ENCODE results near the gene WDR64. TPM values are rescaled to one million over a fixed set of nuclear protein-coding genes. Genes with fewer than 3 reads are reported as not detected.
"Not testable (repeated sequence)": the region's sequence is repeated elsewhere in the genome, so short reads cannot be mapped to it uniquely, and the experiment has no call there.

Gene WDR64
- total and polyA plus RNA-seq, 4 experiments from 2014 or later, result 0.16 TPM; not detected in 3

- Histone ChIP-seq H3K4me3 (ENCODE audit: low read length in 2 of 2) (no peak overlapping the region), H3K27ac (ENCODE audit: low read depth, low read length) (no peak overlapping the region), H3K27me3 (ENCODE audit: insufficient read depth, low read length) (no peaks in the 10 kb centered on the region), H3K9me3 (ENCODE audit: control insufficient read depth in 1 of 2, low read length in 2 of 2) (no peaks in the 10 kb centered on the region), H3K36me3 (ENCODE audit: insufficient read depth, low read length) (no peaks in the 10 kb centered on the region), H3K4me1 (ENCODE audit: insufficient read depth, low read length) (no peaks in the 10 kb centered on the region)
- no peaks in the 10 kb centered on the region for H3K4me1 Mint-ChIP-seq
- DNase-seq, result no peak
- H3K27ac Mint-ChIP-seq, result peak overlapping the region in 1 of 7 donors; percentile 55
- H3K27me3 Mint-ChIP-seq, result peaks cover 4 to 6% of the 10 kb centered on the region in 2 donors
- ChIA-PET POLR2A (ENCODE audit: partially characterized antibody) (no interaction called here), CTCF (ENCODE audit: partially characterized antibody) (interaction anchor here (1.3 kb wide), 1 partner anchor 18 kb away, joined by 3 read pairs; no protein-coding TSS in a partner anchor)
- no peaks in the 10 kb centered on the region for H3K9me3 Mint-ChIP-seq
- H3K36me3 Mint-ChIP-seq, result no peaks in the 10 kb centered on the region
- intact Hi-C loops (cut with micrococcal nuclease), result no loop called here
- H3K4me3 Mint-ChIP-seq, result no peak overlapping the region
These were observed 148.6 kb downstream of the WDR64 start for GRCh38 chr1:241800640-241801039.

GRCh38 chr1:241802863-241803262 is 150.8 kb downstream of the WDR64 start:
- Histone ChIP-seq H3K27me3 (ENCODE audit: insufficient read depth, low read length) (no peaks in the 10 kb centered on the region), H3K9me3 (ENCODE audit: control insufficient read depth in 1 of 2, low read length in 2 of 2) (no peaks in the 10 kb centered on the region), H3K4me1 (ENCODE audit: insufficient read depth, low read length) (no peaks in the 10 kb centered on the region), H3K27ac (ENCODE audit: low read depth, low read length) (no peak overlapping the region), H3K36me3 (ENCODE audit: insufficient read depth, low read length) (no peaks in the 10 kb centered on the region), H3K4me3 (ENCODE audit: low read length in 2 of 2) (no peak overlapping the region)
- DNase-seq, result no peak
- Mint-ChIP-seq H3K4me1 (no peaks in the 10 kb centered on the region), H3K4me3 (no peak overlapping the region), H3K27ac (no peak overlapping the region), H3K27me3 (peaks cover 4 to 9% of the 10 kb centered on the region in 2 donors), H3K9me3 (no peaks in the 10 kb centered on the region), H3K36me3 (no peaks in the 10 kb centered on the region)
- CTCF ChIA-PET (ENCODE audit: partially characterized antibody), result no interaction called here
- intact Hi-C loops (cut with micrococcal nuclease), result no loop called here
- POLR2A ChIA-PET (ENCODE audit: partially characterized antibody), result no interaction called here

GRCh38 chr1:241804706-241805105 is 152.6 kb downstream of the WDR64 start:
- CTCF ChIA-PET (ENCODE audit: partially characterized antibody); intact Hi-C loops (cut with micrococcal nuclease); H3K4me1 Mint-ChIP-seq; H3K4me1 ChIP-seq (ENCODE audit: insufficient read depth, low read length); H3K9me3 ChIP-seq (ENCODE audit: control insufficient read depth in 1 of 2, low read length in 2 of 2); H3K36me3 Mint-ChIP-seq; H3K27me3 ChIP-seq (ENCODE audit: insufficient read depth, low read length); H3K9me3 Mint-ChIP-seq; H3K27ac ChIP-seq (ENCODE audit: low read depth, low read length); H3K4me3 ChIP-seq (ENCODE audit: low read length in 2 of 2); DNase-seq; H3K36me3 ChIP-seq (ENCODE audit: insufficient read depth, low read length); H3K27me3 Mint-ChIP-seq; H3K4me3 Mint-ChIP-seq; POLR2A ChIA-PET (ENCODE audit: partially characterized antibody); H3K27ac Mint-ChIP-seq: not testable (repeated sequence)

- no peaks in the 10 kb centered on the region for H3K9me3 ChIP-seq (ENCODE audit: control insufficient read depth in 1 of 2, low read length in 2 of 2)
- H3K27ac Mint-ChIP-seq, result no peak overlapping the region
- no peaks in the 10 kb centered on the region for H3K27me3 ChIP-seq (ENCODE audit: insufficient read depth, low read length)
- intact Hi-C loops (cut with micrococcal nuclease), result no loop called here
- no peaks in the 10 kb centered on the region for H3K36me3 ChIP-seq (ENCODE audit: insufficient read depth, low read length)
- H3K9me3 Mint-ChIP-seq, result no peaks in the 10 kb centered on the region
- H3K4me3 Mint-ChIP-seq, result no peak overlapping the region
- H3K27me3 Mint-ChIP-seq, result peaks cover 7 to 8% of the 10 kb centered on the region in 2 donors
- H3K4me1 Mint-ChIP-seq, result no peaks in the 10 kb centered on the region
- no peak overlapping the region for H3K4me3 ChIP-seq (ENCODE audit: low read length in 2 of 2)
- no peaks in the 10 kb centered on the region for H3K4me1 ChIP-seq (ENCODE audit: insufficient read depth, low read length)
- H3K36me3 Mint-ChIP-seq, result no peaks in the 10 kb centered on the region
- no peak for DNase-seq
- CTCF ChIA-PET (ENCODE audit: partially characterized antibody), result interaction anchor here (1.4 kb wide), 1 partner anchor 41 kb away, joined by 3 read pairs; no protein-coding TSS in a partner anchor
- no peak overlapping the region for H3K27ac ChIP-seq (ENCODE audit: low read depth, low read length)
- POLR2A ChIA-PET (ENCODE audit: partially characterized antibody), result no interaction called here
These were observed 156.2 kb downstream of the WDR64 start for GRCh38 chr1:241808265-241808664.

- ChIA-PET CTCF (ENCODE audit: partially characterized antibody) (no interaction called here), POLR2A (ENCODE audit: partially characterized antibody) (no interaction called here)
- no peak for DNase-seq
- Mint-ChIP-seq H3K27me3 (peaks cover 5 to 8% of the 10 kb centered on the region in 2 donors), H3K9me3 (no peaks in the 10 kb centered on the region), H3K4me3 (no peak overlapping the region), H3K4me1 (no peaks in the 10 kb centered on the region), H3K36me3 (no peaks in the 10 kb centered on the region), H3K27ac (peak overlapping the region in 1 of 7 donors; percentile 6)
- Histone ChIP-seq H3K36me3 (ENCODE audit: insufficient read depth, low read length) (no peaks in the 10 kb centered on the region), H3K27me3 (ENCODE audit: insufficient read depth, low read length) (no peaks in the 10 kb centered on the region), H3K9me3 (ENCODE audit: control insufficient read depth in 1 of 2, low read length in 2 of 2) (no peaks in the 10 kb centered on the region), H3K27ac (ENCODE audit: low read depth, low read length) (no peak overlapping the region), H3K4me3 (ENCODE audit: low read length in 2 of 2) (no peak overlapping the region), H3K4me1 (ENCODE audit: insufficient read depth, low read length) (no peaks in the 10 kb centered on the region)
- intact Hi-C loops (cut with micrococcal nuclease), result no loop called here
These were observed 158.8 kb downstream of the WDR64 start for GRCh38 chr1:241810769-241811405.

GRCh38 chr1:241813768-241814320 is 161.8 kb downstream of the WDR64 start:
- Mint-ChIP-seq H3K4me3 (no peak overlapping the region), H3K27me3 (peaks cover 3 to 10% of the 10 kb centered on the region in 2 donors), H3K4me1 (no peaks in the 10 kb centered on the region), H3K36me3 (no peaks in the 10 kb centered on the region), H3K9me3 (no peaks in the 10 kb centered on the region), H3K27ac (no peak overlapping the region)
- no peaks in the 10 kb centered on the region for H3K27me3 ChIP-seq (ENCODE audit: insufficient read depth, low read length)
- no peaks in the 10 kb centered on the region for H3K36me3 ChIP-seq (ENCODE audit: insufficient read depth, low read length)
- H3K4me1 ChIP-seq (ENCODE audit: insufficient read depth, low read length), result no peaks in the 10 kb centered on the region
- DNase-seq, result no peak
- intact Hi-C loops (cut with micrococcal nuclease), result no loop called here
- ChIA-PET CTCF (ENCODE audit: partially characterized antibody) (no interaction called here), POLR2A (ENCODE audit: partially characterized antibody) (no interaction called here)
- no peak overlapping the region for H3K27ac ChIP-seq (ENCODE audit: low read depth, low read length)
- no peaks in the 10 kb centered on the region for H3K9me3 ChIP-seq (ENCODE audit: control insufficient read depth in 1 of 2, low read length in 2 of 2)
- no peak overlapping the region for H3K4me3 ChIP-seq (ENCODE audit: low read length in 2 of 2)

- Histone ChIP-seq H3K4me3 (ENCODE audit: low read length in 2 of 2) (no peak overlapping the region), H3K4me1 (ENCODE audit: insufficient read depth, low read length) (no peaks in the 10 kb centered on the region), H3K27me3 (ENCODE audit: insufficient read depth, low read length) (no peaks in the 10 kb centered on the region), H3K27ac (ENCODE audit: low read depth, low read length) (no peak overlapping the region), H3K9me3 (ENCODE audit: control insufficient read depth in 1 of 2, low read length in 2 of 2) (no peaks in the 10 kb centered on the region), H3K36me3 (ENCODE audit: insufficient read depth, low read length) (no peaks in the 10 kb centered on the region)
- POLR2A ChIA-PET (ENCODE audit: partially characterized antibody), result no interaction called here
- intact Hi-C loops (cut with micrococcal nuclease), result no loop called here
- no peak for DNase-seq
- H3K9me3 Mint-ChIP-seq, result no peaks in the 10 kb centered on the region
- H3K4me1 Mint-ChIP-seq, result no peaks in the 10 kb centered on the region
- H3K27me3 Mint-ChIP-seq, result peaks cover 3 to 8% of the 10 kb centered on the region in 2 donors
- CTCF ChIA-PET (ENCODE audit: partially characterized antibody), result no interaction called here
- no peaks in the 10 kb centered on the region for H3K36me3 Mint-ChIP-seq
- H3K4me3 Mint-ChIP-seq, result no peak overlapping the region
- no peak overlapping the region for H3K27ac Mint-ChIP-seq
These were observed 163.9 kb downstream of the WDR64 start for GRCh38 chr1:241816008-241816407.

All from CD4-positive, alpha-beta memory T cell (primary cell).